GM18909 (cell line): Measurements from ENCODE around the gene TNFRSF8.

Experiments used
- ATAC-seq: cut with Tn5 transposase; IDR thresholded peaks from one replicate; pipeline ENCODE4 v1.9.1; 2021; ENCODE audit warnings: mild to moderate bottlenecking; ENCODE audit not compliant: unreplicated experiment, poor library complexity

TNFRSF8 gene

GRCh38 chr1:12169442-12170135 is 106.5 kb downstream of the TNFRSF8 start:
- ATAC-seq = no peak

- no peak for ATAC-seq
Observed at GRCh38 chr1:12170263-12170671, 107.2 kb downstream of the TNFRSF8 start.

GRCh38 chr1:12171206-12172041 is 108.3 kb downstream of the TNFRSF8 start:
- no peak for ATAC-seq

GRCh38 chr1:12172042-12172851 is 109.1 kb downstream of the TNFRSF8 start:
- ATAC-seq = no peak

- ATAC-seq = no peak
Observed at GRCh38 chr1:12173041-12173509, 110.0 kb downstream of the TNFRSF8 start.

- ATAC-seq = no peak
Observed at GRCh38 chr1:12173631-12174121, 110.6 kb downstream of the TNFRSF8 start.

- ATAC-seq = no peak
Observed at GRCh38 chr1:12174924-12175810, 112.1 kb downstream of the TNFRSF8 start.

- ATAC-seq = no peak
Observed at GRCh38 chr1:12176298-12177118, 113.4 kb downstream of the TNFRSF8 start.

- no peak for ATAC-seq
Observed at GRCh38 chr1:12177156-12177998, 114.3 kb downstream of the TNFRSF8 start.

- no peak for ATAC-seq
Observed at GRCh38 chr1:12177999-12178441, 114.9 kb downstream of the TNFRSF8 start.

GRCh38 chr1:12178511-12178910 is 115.4 kb downstream of the TNFRSF8 start:
- ATAC-seq = no peak

GRCh38 chr1:12179111-12179519 is 116.0 kb downstream of the TNFRSF8 start:
- ATAC-seq = no peak

GRCh38 chr1:12179676-12180075 is 116.6 kb downstream of the TNFRSF8 start:
- ATAC-seq = no peak

GRCh38 chr1:12180315-12180714 is 117.2 kb downstream of the TNFRSF8 start:
- ATAC-seq = no peak

GRCh38 chr1:12180903-12181302 is 117.8 kb downstream of the TNFRSF8 start:
- ATAC-seq = no peak

GRCh38 chr1:12181568-12181967 is 118.5 kb downstream of the TNFRSF8 start:
- no peak for ATAC-seq

- ATAC-seq = no peak
Observed at GRCh38 chr1:12182410-12182984, 119.4 kb downstream of the TNFRSF8 start.
